ENCODE data around the gene PLCD3. TPM values are rescaled to one million over a fixed set of nuclear protein-coding genes. Genes with fewer than 3 reads are reported as not detected.

Gene PLCD3
- total and polyA plus RNA-seq, 2 of the 4 experiments (the other 2 are of a cell fraction), result 5.6 to 36.6 TPM

DNA sequence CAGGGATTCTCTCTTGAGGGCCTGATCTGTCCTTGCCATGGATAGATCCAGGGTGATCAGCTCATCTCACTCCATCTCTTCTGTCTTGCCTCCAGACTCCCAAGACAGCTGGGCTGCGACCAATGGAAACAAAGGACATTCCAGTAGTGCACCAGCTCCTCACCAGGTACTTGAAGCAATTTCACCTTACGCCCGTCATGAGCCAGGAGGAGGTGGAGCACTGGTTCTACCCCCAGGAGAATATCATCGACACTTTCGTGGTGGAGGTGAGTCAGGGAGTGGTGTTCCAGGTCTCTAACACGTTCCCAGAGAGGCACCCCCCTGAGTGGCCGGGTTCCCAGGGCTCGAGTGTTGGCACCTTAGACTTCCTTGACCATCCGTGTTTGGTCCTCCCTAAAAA lies 29.5 kb downstream of the PLCD3 start:
- H4K8ac ChIP-seq (ENCODE audit: low read depth in 2 of 2, low read length in 2 of 2), result no peak overlapping the region
- H3K36me3 ChIP-seq (ENCODE audit: control insufficient read depth, insufficient read depth, low read length), result peaks cover 84% of the 10 kb centered on the region
- no peak overlapping the region for H3K4me3 ChIP-seq (ENCODE audit: insufficient read depth, low read depth, low read length)
- ChIA-PET CTCF (no interaction called here), POLR2A (ENCODE audit: unreplicated experiment) (no interaction called here)
- TF ChIP-seq, protein P1, sequence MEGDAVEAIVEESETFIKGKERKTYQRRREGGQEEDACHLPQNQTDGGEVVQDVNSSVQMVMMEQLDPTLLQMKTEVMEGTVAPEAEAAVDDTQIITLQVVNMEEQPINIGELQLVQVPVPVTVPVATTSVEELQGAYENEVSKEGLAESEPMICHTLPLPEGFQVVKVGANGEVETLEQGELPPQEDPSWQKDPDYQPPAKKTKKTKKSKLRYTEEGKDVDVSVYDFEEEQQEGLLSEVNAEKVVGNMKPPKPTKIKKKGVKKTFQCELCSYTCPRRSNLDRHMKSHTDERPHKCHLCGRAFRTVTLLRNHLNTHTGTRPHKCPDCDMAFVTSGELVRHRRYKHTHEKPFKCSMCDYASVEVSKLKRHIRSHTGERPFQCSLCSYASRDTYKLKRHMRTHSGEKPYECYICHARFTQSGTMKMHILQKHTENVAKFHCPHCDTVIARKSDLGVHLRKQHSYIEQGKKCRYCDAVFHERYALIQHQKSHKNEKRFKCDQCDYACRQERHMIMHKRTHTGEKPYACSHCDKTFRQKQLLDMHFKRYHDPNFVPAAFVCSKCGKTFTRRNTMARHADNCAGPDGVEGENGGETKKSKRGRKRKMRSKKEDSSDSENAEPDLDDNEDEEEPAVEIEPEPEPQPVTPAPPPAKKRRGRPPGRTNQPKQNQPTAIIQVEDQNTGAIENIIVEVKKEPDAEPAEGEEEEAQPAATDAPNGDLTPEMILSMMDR (conservative IDR thresholded peaks at IDR 0.05; ENCODE audit: low read depth, low read length), result no peak
- TF ChIP-seq RAD21 (IDR thresholded peaks at IDR 0.05; ENCODE audit: low read length), result no peak
- TF ChIP-seq BHLHE40 (IDR thresholded peaks at IDR 0.05; ENCODE audit: low read depth, low read length), result no peak
- TF ChIP-seq SMC3 (IDR thresholded peaks at IDR 0.05; ENCODE audit: low read depth, low read length), result no peak
- no peak for TF ChIP-seq FOS (IDR thresholded peaks at IDR 0.05; ENCODE audit: low read depth, low read length)
- TF ChIP-seq, protein P2, sequence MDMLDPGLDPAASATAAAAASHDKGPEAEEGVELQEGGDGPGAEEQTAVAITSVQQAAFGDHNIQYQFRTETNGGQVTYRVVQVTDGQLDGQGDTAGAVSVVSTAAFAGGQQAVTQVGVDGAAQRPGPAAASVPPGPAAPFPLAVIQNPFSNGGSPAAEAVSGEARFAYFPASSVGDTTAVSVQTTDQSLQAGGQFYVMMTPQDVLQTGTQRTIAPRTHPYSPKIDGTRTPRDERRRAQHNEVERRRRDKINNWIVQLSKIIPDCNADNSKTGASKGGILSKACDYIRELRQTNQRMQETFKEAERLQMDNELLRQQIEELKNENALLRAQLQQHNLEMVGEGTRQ (IDR thresholded peaks at IDR 0.05; ENCODE audit: low read depth, low read length), result no peak
- TF ChIP-seq CEBPB (IDR thresholded peaks at IDR 0.05; ENCODE audit: low read depth, low read length), result no peak
- no peak for TF ChIP-seq MAFK (IDR thresholded peaks at IDR 0.05; ENCODE audit: low read depth, low read length)
- TF ChIP-seq RFX5 (IDR thresholded peaks at IDR 0.05; ENCODE audit: low read depth, low read length), result no peak
- no peak for TF ChIP-seq MXI1 (IDR thresholded peaks at IDR 0.05; ENCODE audit: borderline replicate concordance, low read depth, low read length)
- TF ChIP-seq CHD1 (IDR thresholded peaks at IDR 0.05; ENCODE audit: low read depth, low read length), result no peak
- TF ChIP-seq MAZ (IDR thresholded peaks at IDR 0.05; ENCODE audit: borderline replicate concordance, low read depth, low read length), result no peak
- no peak for TF ChIP-seq POLR2A (IDR thresholded peaks at IDR 0.05; ENCODE audit: low read depth, low read length)
- TF ChIP-seq, protein P3, sequence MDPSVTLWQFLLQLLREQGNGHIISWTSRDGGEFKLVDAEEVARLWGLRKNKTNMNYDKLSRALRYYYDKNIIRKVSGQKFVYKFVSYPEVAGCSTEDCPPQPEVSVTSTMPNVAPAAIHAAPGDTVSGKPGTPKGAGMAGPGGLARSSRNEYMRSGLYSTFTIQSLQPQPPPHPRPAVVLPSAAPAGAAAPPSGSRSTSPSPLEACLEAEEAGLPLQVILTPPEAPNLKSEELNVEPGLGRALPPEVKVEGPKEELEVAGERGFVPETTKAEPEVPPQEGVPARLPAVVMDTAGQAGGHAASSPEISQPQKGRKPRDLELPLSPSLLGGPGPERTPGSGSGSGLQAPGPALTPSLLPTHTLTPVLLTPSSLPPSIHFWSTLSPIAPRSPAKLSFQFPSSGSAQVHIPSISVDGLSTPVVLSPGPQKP (IDR thresholded peaks at IDR 0.05; ENCODE audit: borderline replicate concordance, low read depth, low read length), result no peak
- TF ChIP-seq RCOR1 (IDR thresholded peaks at IDR 0.05; ENCODE audit: insufficient replicate concordance, low read length), result no peak
- no peak for TF ChIP-seq NFE2L2 (IDR thresholded peaks at IDR 0.05; ENCODE audit: low read depth, low read length)
- H3K18ac ChIP-seq (ENCODE audit: low read depth, low read length), result no peak overlapping the region
- H3K79me1 ChIP-seq (ENCODE audit: low read depth in 1 of 2, low read length in 2 of 2), result peaks cover 11 to 55% of the 10 kb centered on the region in 2 experiments; a peak in 3 of 4 replicates
- in situ Hi-C loops (cut with MboI; ENCODE audit: low sequenced_read_pairs), result no loop called here
- H3K23ac ChIP-seq (ENCODE audit: low read depth, low read length), result no peak overlapping the region
- no peak for DNase-seq
- no peak overlapping the region for H2AK9ac ChIP-seq (replicated peaks; ENCODE audit: low read depth, low read length, poor library complexity)
- H4K91ac ChIP-seq (ENCODE audit: insufficient read depth, low read depth, low read length), result no peak overlapping the region
- no peak overlapping the region for H3K4ac ChIP-seq (ENCODE audit: low read depth, low read length)
- H3K4me2 ChIP-seq (ENCODE audit: low read depth, low read length), result no peak overlapping the region
- peaks cover 7% of the 10 kb centered on the region; the same call in 1 of the 2 replicates for H3K4me1 ChIP-seq (ENCODE audit: control insufficient read depth, insufficient read depth, low read length)
- no peak overlapping the region for H3K14ac ChIP-seq (replicated peaks; ENCODE audit: low read depth, low read length)
- no peaks in the 10 kb centered on the region for H3K9me1 ChIP-seq (ENCODE audit: insufficient read depth, low read length)
- no TSS peak for BruUV-seq (replicated peaks)
- no peak overlapping the region for H2AFZ ChIP-seq (replicated peaks; ENCODE audit: low read length, poor library complexity)
- H2BK120ac ChIP-seq (ENCODE audit: low read depth, low read length), result no peak overlapping the region
- dilution Hi-C loops (cut with HindIII; ENCODE audit: low sequenced_read_pairs, unreplicated experiment), result no loop called here
- H3K27ac ChIP-seq (ENCODE audit: insufficient read depth, low read length), result no peak overlapping the region
- no peak overlapping the region for H2AK5ac ChIP-seq (ENCODE audit: low read depth, low read length)
- ATAC-seq (ENCODE audit: low read depth), result no peak
- H3K56ac ChIP-seq (ENCODE audit: extremely low read depth, insufficient read depth, low read length), result no peak overlapping the region
- H2BK15ac ChIP-seq (ENCODE audit: low read depth, low read length), result no peak overlapping the region
- no peak overlapping the region for H2BK5ac ChIP-seq (ENCODE audit: low read depth, low read length, poor library complexity, severe bottlenecking)
- H3K27me3 ChIP-seq (ENCODE audit: control insufficient read depth, insufficient read depth, low read length), result no peaks in the 10 kb centered on the region
- H3K9ac ChIP-seq (ENCODE audit: low read depth, low read length), result no peak overlapping the region
- no CpG with 5 or more reads among the region's 9 CpGs for WGBS, 2 experiments (ENCODE audit: extremely low coverage in 2 of 2, insufficient read length in 1 of 2)
- no peak overlapping the region for H2BK20ac ChIP-seq (ENCODE audit: low read depth, low read length)
- peaks cover 12% of the 10 kb centered on the region for H4K20me1 ChIP-seq (ENCODE audit: insufficient read depth, low read length)
- intact Hi-C loops (cut with micrococcal nuclease), result no loop called here
- no peaks in the 10 kb centered on the region for H3K9me3 ChIP-seq (ENCODE audit: control insufficient read depth, insufficient read depth, low read length)
- H4K5ac ChIP-seq (ENCODE audit: low read depth, low read length), result no peak overlapping the region
